Thyroid gland (tissue), 4 donors: Measurements from ENCODE around the gene TNFRSF21.

Source experiments
- POLR2A ChIP-seq, 2 donors: fragments of 450-650 bp; IDR thresholded peaks; one replicate each; pipeline ENCODE4 v1.6.1; 2017; ENCODE audit warnings: antibody characterized with exemption in 2 of 2, mild to moderate bottlenecking in 2 of 2, moderate library complexity in 1 of 2
- TF ChIP-seq, protein P1 (sequence below), 6 experiments: fragments of 200-600 bp in 3 of 6; fragments of 450-650 bp in 3 of 6; sonication (generic) in 3 of 6; IDR thresholded peaks; one replicate each; pipeline ENCODE4 v1.5.1; 2016 to 2019; ENCODE audit warnings: antibody characterized with exemption in 6 of 6, mild to moderate bottlenecking in 2 of 6, inconsistent platforms in 1 of 6, moderate library complexity in 1 of 6

GRCh38 chr6:47308552-47309290 lies 984 bp downstream of the TNFRSF21 start:
- TF ChIP-seq, protein P1, sequence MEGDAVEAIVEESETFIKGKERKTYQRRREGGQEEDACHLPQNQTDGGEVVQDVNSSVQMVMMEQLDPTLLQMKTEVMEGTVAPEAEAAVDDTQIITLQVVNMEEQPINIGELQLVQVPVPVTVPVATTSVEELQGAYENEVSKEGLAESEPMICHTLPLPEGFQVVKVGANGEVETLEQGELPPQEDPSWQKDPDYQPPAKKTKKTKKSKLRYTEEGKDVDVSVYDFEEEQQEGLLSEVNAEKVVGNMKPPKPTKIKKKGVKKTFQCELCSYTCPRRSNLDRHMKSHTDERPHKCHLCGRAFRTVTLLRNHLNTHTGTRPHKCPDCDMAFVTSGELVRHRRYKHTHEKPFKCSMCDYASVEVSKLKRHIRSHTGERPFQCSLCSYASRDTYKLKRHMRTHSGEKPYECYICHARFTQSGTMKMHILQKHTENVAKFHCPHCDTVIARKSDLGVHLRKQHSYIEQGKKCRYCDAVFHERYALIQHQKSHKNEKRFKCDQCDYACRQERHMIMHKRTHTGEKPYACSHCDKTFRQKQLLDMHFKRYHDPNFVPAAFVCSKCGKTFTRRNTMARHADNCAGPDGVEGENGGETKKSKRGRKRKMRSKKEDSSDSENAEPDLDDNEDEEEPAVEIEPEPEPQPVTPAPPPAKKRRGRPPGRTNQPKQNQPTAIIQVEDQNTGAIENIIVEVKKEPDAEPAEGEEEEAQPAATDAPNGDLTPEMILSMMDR (IDR thresholded peaks at IDR 0.05), result no peak
- TF ChIP-seq POLR2A (IDR thresholded peaks at IDR 0.05), result no peak
